ENCODE data around the gene PLIN1.

The PLIN1 gene

DNA sequence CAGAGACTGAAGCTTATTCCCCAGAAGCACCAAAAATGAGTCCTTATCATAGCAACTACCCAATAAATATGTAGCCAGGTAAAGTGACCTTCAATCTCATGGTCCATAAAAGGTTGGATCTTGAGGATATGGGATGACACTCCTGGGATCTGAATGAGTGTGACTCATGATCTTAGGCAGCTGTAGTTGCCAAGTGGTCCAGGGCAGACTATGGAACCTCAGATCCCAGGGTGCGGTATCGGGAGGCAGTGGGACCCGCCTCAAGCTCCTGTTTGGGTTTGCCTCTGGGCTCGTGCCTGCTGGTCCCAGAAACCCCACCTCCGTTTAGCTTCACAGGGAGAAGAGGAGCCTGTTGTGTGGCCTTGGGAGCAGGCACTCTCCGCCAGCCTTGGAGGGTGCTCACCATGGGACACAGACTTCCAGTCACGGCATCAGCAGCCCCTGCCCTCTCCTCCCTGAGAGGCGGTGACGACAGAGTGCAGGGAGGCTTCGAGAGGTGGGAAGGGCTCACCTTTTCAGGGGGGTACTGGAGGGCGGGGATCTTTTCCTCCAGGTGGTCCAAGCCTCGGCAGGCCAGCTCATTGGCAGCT is 8.1 kb downstream of the PLIN1 start:
- DNase-seq: no peak

DNA sequence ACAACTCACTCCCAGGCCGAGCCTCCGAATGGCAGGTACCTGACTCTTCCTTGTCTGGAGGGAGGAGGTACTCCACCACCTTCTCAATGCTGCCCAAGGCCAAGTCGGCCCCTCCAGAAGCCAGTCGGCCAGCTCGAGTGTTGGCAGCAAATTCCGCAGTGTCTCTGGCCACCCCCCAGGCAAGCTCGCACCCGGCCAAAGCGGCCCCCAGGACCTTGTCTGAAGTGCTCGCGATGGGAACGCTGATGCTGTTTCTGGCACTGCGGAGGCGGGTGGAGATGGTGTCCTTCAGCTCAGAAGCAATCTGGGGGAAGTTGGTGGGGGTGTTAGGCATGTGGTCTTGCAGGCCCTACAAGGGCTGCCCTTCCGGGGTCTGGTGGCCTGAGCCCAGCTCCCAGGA is 9.2 kb downstream of the PLIN1 start:
- no peak for DNase-seq

DNA sequence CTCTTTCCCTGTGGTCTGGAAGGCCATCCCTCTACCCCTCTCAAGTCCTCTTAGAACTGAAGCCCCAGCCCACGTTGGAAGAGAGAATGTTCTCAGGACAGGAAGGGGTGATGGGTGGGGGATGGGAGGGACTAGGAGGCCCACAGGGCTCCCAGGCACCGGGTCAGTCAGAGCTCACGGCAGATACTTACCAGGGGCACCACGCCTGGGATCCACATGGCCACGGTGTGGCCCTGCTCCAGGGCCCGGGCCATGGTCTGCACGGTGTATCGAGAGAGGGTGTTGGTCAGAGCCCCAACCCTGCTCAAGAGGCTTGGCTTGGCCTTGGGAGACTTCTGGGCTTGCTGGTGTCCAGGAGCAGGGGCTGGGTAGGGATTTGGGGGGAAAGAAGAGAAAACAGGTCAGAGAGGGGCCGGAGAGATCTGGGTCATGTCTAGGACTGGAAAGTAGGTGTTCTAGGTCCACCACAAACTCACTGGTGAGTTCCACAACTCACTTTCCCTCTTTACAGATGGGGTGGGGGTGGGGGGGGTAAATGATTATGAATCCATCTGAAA is 9.8 kb downstream of the PLIN1 start:
- DNase-seq: no peak

DNA sequence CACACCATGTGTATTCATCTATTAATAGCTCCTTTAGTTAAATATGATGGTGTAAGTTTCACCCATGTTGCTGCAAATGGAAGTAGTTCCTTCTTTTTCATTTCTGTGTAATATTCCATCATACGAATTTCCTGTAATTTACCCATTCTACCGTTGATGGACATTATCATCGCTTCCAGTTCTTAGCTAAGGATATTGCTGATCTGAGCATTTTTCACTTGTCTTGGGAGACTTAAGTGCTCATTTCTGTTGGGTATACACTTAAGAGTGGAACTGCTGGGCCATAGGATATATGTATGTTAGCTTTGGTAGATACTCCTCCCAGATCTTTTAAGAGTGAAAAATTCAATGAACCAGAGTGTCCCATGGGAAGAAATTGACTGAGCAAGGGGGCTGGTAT is 11.0 kb downstream of the PLIN1 start:
- no peak for DNase-seq

DNA sequence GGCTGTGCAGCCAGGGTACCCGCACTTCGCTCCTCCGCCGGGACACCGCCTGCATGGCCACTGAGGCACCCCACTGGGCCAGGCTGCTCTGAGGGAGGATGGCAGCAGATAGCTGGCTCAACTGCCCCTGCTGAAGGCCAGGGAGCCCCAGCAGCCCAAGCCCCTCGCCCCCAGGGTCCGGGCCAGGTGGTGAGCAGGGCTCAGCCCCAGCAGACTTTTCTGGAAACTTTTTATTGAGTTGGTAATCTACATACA is 11.5 kb downstream of the PLIN1 start:
- no peak for DNase-seq

DNA sequence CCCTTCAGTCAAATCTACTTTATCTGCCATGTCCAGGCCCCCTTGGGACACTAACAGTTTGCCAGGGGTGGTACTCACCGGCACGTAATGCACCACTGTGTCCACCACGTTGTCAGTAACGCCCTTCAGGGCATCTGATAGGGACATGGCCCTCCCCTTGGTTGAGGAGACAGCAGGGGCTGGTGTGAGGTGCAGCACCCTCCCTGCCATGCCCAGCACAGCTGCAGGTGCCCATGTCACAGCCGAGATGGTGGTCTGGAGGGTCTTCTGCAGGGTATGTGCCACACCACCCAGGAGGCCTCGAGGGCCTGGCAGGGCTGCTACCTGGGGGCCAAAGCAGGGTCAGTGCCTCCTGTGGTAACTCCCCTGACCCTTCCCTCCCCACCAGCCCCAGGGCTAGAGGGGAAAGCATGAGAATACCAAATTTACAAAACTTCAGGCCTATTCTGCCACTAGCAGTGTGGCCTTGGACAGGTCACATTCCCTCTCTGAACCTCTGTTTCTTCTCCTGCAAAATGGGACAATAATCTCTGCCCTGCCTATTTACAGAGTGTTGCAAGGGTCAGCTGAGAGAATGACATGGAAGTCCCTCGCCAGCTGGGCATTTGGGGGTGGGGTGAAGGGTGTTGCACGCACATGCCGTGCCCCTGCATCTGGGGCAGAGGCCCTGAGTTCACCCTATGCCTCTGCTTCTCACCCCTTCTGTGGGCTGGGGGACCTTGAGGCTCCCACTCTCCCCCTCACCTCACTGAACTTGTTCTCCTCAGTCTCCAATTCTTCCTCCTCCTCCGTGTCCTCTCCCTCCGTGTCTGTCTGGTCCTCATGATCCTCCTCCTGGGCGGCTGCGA is 12.1 kb downstream of the PLIN1 start:
- no peak for DNase-seq

DNA sequence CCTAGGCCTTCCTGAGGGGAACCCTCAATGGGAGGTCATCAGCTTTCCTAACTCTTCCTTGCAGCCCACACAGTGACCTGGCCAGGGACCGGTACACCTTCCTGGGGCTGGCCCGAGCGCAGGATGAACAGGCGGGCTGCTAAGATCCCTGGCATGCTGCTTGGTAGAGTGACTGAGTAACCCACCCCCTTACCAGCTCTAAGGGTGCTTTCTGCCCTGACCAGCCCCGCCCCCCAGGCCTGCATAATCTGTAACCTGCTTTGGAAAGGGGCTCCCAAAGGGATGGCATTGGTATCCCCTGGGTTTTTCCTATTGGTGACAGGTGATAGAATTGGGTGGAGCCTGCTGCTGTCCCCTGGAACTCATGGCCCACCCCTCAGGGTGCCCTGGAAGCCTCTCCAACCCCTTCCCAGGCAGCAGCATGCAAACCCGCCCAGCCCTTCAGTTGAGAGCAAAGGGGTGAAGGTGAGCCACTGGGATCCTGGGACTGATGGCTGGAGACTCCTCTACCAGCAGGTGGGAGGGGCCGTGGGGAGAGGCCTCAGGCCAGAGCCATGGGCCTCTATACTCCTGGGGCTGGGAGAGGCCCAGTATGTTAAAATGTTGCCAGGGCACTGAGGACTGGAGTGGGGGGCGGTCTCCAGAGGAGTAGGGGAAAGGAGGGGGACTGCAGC is 12.8 kb downstream of the PLIN1 start:
- DNase-seq: no peak

DNA sequence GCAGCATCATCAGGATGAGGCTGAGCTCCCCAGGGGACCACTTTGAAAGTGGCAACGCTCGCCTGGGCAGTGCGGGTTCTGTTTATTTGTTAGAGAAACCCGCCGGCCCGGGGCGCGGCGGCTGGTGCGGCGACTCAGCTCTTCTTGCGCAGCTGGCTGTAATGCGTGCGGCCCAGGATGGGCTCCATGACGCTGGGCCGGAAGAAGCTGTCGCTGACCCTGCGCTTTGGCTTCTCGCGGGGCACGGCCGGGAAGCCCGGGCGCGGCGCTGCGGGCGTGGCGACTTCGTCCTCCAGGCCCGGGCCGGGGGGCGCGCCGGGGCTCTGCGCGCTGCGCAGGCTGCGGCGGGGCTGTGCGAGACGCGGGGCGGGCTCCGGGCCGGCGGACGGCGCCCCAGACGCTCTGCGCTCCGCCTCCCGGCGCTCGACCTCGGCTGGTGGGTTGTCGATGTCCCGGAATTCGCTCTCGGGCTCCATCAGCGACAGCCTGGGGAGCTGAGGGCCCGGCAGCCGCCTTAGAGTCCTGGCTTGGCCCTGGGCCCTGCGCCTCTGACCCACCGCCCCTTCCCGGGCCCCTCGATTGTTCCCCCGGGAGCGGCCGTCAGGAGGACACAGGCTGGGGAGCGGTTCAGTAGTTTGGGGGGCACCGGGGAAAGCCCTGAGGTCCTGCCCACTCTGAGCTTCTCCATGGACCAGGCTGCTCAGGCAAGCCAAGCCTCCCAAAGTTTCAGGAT is 13.6 kb downstream of the PLIN1 start:
- peak in 1 of 2 donors; percentile 9 for DNase-seq

DNA sequence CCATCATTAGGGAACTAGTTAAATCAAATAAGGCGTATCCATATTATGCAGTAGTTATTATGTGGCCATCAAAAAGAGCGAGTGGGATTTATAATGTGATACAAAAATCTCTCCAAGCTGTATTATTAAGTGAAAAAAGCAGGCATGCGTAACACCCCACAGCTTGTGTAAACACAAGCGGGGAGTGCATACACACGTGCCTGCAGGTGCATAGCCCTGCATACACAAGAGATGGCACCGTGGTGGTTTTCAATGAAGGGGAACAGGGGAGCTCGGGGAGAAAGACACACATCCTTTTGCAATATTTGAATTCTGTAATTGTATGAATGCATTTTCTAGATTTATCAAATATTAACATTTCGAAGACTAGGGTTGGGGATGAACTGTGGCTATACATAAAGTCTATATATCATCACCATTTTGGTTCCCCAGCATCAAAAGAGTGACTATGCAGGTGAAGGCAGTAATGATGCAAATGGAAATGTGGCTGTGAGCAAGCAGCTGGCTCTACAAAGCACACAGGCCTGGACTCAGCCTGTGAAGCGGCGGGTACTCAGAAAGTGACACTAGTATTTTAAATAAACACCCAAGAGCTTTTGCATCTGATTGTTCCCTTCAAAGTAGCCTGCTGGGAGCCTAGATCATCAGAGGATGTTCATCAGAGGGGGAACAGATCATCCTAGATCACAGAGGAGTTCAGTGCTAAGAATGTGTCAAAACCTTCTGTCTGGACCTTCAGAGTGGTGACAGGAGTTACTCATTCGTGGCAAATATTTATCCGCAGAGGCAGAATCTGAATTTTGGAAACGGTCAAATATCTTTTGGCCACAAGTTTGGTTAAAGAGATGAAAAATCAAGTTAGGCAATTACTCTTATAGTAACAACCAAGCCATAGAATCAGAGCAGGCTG is 14.5 kb downstream of the PLIN1 start:
- no peak for DNase-seq

DNA sequence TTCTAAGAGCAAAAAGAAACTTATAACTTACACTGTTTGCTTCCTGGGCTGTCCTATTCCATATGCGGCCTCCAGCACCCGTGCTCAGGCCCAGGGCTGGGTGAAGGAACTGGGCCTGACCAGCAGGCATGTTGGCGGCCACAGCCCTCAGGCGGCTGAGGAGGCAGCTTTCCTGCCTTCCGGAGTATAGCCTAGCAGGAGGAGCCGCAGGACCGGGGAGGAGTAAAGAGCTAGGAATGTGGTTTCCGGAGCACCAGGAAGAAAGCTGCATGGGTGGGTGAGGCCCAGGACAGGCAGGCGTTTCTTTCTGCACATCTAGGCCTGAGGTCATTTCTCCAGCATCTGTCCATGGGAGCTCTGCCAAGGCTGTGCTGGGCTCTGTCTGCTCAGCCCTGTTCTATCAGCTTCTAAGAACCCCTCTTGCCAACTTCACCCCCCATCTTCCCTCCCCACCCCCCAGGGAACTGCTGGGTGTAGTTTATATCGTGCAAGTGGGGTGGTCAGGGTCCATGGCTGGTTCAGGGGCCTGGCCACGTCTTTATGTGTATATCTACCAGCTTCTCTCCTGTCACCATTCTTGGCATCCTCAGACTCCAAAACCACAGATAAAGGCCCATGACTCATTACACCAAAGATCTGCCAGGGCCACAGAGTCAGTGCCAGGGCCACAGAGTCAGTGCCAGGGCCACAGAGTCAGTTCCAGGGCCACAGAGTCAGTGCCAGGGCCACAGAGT is 16.1 kb downstream of the PLIN1 start:
- DNase-seq: no peak

DNA sequence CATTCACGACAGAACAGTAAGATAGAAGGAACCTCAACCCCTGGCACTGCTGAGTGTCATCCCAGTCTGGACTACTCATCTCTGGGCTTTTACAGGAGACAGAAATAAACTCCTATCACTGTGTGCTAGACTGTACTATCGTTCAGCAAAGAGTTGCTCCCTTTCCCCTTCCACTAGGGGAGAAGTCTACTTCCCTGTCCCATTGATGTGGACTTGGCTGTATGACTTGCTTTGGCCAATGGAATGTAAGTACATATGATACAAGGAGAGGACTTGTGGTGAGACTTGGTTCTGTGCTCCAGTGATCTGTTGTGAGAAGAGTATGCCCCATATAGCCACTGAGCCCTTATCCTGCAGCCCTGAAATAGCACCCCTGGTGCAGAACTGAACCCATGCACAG is 18.6 kb downstream of the PLIN1 start:
- no peak for DNase-seq

DNA sequence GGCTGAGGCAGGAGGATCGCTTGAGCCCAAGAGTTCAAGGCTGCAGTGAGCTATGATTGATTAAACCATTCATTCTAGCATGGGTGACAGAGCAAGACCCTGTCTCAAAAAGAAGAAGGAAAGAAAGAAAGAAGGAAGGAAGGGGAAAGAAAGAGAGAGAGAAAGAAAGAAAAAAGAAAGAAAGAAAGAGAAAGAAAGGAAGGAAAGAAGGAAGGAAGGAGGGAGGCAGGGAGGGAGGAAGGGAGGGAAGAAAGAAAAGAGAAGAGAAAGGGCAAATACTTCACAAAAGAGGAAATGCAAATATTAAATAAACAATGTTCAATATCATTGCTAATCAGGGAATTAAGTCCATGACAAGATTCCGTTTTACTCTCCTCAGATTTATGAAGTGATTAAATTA is 19.9 kb downstream of the PLIN1 start:
- no peak for DNase-seq

DNA sequence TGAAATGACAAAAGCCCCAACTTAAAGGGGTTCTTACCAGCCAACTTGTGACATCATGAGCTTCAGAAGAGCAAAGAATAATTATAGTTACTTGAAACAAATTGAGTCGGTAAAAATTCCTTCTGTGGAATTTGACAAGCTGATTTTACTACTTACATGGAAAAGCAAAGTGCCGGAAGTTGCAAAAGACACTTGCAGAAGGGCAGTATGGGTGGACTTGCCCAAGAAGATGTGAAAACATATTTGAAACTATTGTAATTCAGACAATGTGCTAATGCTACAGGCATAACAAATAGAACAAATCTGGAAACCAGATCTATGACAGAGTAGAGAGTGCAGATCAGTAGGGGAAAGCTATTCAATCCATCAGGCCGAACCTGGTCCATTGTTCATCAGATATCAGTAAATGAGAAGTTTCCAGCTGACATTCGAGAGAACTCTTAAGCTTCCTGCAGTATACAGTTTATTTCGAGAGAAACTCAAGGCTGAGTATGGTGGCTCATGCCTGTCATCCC is 21.4 kb downstream of the PLIN1 start:
- no peak for DNase-seq

DNA sequence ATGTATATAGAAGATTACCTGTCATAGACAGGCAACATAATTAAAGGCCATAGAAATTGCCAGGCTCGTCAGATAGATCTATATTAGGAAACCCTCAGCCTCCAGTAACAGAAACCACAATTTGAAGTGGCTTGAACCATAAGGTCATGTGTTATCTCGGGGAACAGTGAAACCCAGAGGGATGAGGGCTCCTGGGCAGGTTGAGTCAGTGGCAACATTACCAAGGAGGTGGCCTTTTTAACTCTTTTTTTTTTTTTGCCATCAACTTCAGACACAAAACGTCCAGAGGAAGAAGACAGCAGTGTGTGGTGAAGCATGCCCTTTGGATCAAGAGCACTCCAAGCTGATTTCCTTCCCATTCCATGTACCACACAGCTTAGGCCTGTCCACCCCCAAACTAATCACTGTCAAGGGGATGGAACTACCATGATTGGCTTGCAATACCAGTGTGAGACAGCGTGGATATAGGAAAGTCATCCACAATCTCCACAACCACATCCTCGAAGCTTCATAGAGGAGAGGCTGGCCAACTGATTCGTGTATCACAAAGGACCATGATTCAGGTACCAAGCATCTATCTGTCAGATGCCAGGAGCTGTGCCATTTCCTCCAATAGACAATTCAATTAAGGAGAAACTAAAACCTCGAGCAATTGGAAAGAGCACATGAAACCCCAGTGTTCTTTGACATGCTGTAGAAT is 22.9 kb downstream of the PLIN1 start:
- DNase-seq: no peak

DNA sequence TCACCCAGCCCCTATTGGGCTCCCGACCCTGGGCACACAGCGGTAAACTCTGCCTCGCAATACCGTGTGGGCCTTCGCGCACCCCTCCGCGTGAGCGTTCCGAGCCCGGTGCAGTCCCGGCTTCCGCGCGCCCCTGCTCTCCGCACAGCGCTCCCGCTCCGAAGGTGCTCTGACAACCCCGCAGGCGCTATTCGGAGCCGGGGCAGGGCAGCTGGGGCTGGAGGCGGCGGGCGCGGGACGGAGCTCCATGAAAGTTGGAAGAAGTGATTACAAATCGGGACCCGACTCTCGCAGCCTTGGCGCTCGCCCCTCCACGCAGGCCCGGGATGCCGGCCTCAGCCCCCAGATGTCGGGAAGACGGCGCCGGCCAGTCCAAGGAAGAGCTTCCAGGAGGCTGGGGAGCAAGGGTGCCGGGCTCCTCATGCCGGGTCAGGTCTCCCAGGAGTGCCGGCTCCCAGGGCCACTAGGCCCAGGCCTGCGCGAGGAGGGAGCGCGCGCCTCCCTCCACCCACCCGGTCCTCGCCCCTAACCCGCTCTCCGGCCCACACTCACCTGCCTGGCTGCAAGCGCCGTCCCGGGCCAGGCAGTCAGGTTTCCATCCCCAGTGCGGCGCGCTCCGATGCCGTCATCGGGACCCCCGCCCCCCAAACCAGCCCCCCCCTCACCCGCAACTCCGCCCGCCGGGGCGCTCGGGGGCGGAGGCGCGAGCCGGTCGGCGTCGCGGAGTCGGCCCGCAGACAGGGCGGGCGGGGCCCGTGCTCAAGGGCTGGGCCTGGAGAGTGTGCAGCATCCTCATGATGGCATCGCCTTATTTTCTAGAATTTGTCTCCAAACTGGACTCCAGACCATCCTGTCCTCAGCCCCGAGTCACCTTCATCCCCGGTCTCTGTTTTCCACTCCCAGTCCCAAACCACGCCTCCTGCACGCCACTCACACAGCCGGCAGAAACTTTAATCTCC is 24.0 kb downstream of the PLIN1 start, which contains the start of gene KIF7:
Gene KIF7, minus strand, starts transcription at position 621 of the 959 bp plus-strand sequence. CDS start 2,537 bp downstream, outside the sequence.
- DNase-seq: no peak

DNA sequence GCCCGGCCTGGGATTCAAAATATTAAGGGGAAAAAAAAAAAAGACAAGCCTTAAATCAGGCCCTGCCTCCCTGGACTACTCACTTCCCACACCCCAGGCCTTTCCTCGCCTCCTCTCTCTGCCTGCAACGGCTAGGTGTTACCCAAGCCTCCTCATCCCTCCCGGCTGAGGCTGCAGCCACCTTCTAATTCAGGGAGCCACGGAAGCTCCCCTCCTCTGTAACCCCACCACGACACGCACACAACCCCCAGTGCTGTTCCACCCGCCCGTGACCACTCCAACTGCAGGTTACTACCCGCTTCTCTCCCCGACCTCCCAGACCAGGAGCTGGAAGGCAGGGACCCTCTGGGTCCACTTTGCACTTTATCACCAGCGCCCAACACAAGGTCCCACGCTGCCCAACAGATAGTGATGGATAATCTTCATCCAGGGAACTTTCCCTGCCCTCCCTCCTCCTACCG is 24.8 kb downstream of the PLIN1 start:
- no peak for DNase-seq

DNA sequence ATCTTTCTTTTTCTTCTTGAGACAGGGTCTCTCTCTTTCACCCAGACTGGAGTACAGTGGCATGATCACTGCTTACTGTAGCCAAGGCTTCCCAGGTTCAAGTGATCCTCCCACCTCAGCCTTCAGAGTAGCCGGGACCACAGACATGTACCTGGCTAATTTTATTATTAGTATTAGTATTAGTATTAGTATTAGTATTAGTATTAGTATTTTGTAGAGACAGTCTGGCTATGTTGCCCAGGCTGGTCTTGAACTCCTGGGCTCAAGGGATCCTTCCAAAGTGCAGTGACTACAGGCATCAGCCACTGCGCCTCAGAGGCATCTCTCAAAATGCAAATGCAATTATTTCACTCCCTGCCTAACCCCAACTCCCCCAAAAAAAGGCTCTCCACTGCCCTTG is 25.6 kb downstream of the PLIN1 start:
- DNase-seq: no peak

DNA sequence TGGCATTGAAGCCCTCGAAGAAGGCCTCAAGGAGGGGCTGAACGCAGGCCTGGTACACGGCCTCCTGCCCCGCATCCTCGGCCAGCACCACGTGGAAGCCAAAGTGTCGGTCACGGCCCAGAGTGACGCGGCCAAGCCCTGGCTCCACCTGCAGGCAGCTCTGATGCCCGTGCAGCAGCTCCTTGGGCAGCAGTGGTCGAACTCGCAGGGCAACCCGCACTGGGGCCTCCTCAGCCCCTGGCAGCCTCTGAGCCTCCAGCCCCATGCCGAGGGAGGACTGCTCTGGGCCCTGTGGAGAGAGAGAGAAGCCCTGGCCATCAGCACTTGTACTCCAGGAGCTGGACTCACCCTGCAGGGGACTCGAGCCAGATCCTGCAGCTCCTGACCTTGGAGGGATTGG is 26.5 kb downstream of the PLIN1 start:
- DNase-seq: no peak

DNA sequence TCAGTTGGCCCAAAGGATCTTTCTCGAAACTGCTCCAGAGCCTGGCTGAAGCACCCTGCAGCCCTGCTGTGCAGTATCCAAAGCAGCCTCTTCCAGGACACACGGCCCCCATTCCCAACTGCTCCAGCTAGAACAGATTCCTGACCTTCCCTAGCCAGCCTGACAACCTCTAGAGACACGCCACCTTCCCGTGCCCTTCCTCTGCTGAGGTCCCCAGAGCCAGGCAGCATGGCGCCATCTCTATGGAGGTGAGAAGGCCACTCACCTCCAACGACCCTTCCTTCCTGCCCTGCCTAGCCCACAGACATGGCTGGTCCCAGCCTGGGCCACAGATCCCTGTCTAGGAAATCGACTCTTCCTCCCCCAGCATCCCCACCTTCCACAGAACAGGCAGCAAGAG is 27.0 kb downstream of the PLIN1 start:
- no peak for DNase-seq

All from CD4-positive, alpha-beta T cell treated with Interleukin-1 beta for 1 hour (primary cell).